ENCODE measurements around the gene LY6G5C. TPM values are rescaled to one million over a fixed set of nuclear protein-coding genes. Genes with fewer than 3 reads are reported as not detected.

The LY6G5C gene
- total and polyA plus RNA-seq, 9 of the 15 experiments (the other 6 are each of a cell fraction or from before 2014, with no cell fraction given) = 0.10 to 0.67 (median 0.46) TPM; not detected in 4

DNA sequence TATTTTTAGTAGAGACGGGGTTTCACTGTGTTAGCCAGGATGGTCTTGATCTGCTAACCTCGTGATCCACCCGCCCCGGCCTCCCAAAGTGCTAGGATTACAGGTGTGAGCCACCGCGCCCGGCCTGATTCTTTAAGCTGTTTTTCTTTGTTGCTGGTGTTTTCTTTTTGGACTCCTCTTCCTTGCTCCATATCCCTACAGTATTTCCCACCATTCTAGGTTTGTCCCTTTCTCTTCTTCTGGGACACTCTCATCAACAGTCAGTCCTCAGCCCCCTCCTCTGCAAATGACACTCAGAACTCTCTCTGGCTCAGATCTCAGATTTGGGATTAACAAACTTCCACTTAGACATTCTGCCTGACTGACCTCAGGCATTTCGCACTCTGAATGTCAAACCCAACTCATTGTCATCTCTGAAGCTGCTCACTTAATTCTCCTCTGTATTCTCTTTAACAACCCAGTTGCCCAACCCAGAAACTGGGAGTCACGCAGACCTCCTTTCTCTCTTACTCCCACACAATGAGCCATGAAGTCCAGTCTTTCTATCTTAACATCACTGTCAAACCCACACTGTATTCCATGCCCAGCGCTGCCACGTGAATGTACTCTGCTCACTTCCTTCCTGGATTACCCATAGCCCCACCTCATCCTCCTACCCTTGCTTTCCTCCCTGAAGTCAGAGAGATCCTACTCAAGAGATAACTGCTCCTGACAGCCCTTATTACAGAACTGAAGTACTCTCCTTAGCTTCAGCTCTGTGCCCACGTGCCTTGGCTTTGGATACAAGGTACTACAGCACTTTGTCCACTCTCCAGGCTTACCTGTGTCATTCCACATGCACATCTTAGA lies 44.9 kb upstream of the LY6G5C start (continued):
- TF ChIP-seq NFE2L1 (tag; IDR thresholded peaks at IDR 0.05; ENCODE audit: borderline replicate concordance, low read depth) (no peak), THRA (IDR thresholded peaks at IDR 0.05) (no peak), TCFL5 (CRISPR knock-in tag; conservative IDR thresholded peaks at IDR 0.05) (peak; percentile 72; the same call in 1 of the 2 replicates), NFXL1 (CRISPR knock-in tag; IDR thresholded peaks at IDR 0.05) (no peak), MECOM (CRISPR knock-in tag; IDR thresholded peaks at IDR 0.05) (peak; percentile 78; the same call in 1 of the 2 replicates), AFF1 (IDR thresholded peaks at IDR 0.05; ENCODE audit: low read depth in 1 of 2, partially characterized antibody in 2 of 2) (no peak), TFE3 (CRISPR knock-in tag; IDR thresholded peaks at IDR 0.05) (no peak; the same call in 1 of the 2 replicates), JUND (IDR thresholded peaks at IDR 0.05; ENCODE audit: borderline replicate concordance, low read depth, low read length) (peak; percentile 26; the same call in 1 of the 2 replicates), JUND (tag; IDR thresholded peaks at IDR 0.05; ENCODE audit: borderline replicate concordance, low read depth, low read length) (peak; percentile 45; the same call in 1 of the 3 replicates), SREBF2 (CRISPR knock-in tag; IDR thresholded peaks at IDR 0.05) (0 out of 2 replicates have a peak, but pooled peaks have one; percentile 22), ZBTB8A (IDR thresholded peaks at IDR 0.05; ENCODE audit: partially characterized antibody) (no peak)
- TF ChIP-seq, protein P1, sequence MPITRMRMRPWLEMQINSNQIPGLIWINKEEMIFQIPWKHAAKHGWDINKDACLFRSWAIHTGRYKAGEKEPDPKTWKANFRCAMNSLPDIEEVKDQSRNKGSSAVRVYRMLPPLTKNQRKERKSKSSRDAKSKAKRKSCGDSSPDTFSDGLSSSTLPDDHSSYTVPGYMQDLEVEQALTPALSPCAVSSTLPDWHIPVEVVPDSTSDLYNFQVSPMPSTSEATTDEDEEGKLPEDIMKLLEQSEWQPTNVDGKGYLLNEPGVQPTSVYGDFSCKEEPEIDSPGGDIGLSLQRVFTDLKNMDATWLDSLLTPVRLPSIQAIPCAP (CRISPR knock-in tag; IDR thresholded peaks at IDR 0.05; ENCODE audit: borderline replicate concordance) = no peak
